ENCODE results near the gene CYP2W1. TPM values are rescaled to one million over a fixed set of nuclear protein-coding genes. Genes with fewer than 3 reads are reported as not detected.

CYP2W1 gene
- total and polyA plus RNA-seq, 4 experiments from 2014 or later = not detected

- no peaks in the 10 kb centered on the region for H3K27me3 ChIP-seq (ENCODE audit: insufficient read depth, low read length)
- DNase-seq = peak; percentile 87 to 94 (median 88)
- intact Hi-C loops (cut with micrococcal nuclease) = loop anchor here (1.0 to 2.0 kb wide), 4 partner anchors 52 to 185 kb away; partner anchors contain the start of genes GET4 and ZFAND2A
- H3K36me3 ChIP-seq (ENCODE audit: insufficient read depth, low read length) = peaks cover 26% of the 10 kb centered on the region
- H3K4me3 ChIP-seq (ENCODE audit: low read length in 2 of 2) = peak within 1 kb of the TSS; percentile 58 to 94
- H3K9me3 Mint-ChIP-seq = no peaks in the 10 kb centered on the region
- ChIA-PET POLR2A (ENCODE audit: partially characterized antibody) (interaction anchor here (0.7 to 4.6 kb wide), 32 partner anchors 8 to 613 kb away, joined by 3 to 78 read pairs (median 4); partner anchors contain the start of genes ADAP1, GET4, GPR146 and ZFAND2A), CTCF (ENCODE audit: partially characterized antibody) (interaction anchor here (1.1 to 7.9 kb wide), 7 partner anchors 8 to 196 kb away, joined by 3 to 54 read pairs (median 7); no protein-coding TSS in a partner anchor)
- peak within 1 kb of the TSS; percentile 90 to 97 (median 93) for H3K27ac Mint-ChIP-seq
- peaks cover 38% of the 10 kb centered on the region for H3K4me1 ChIP-seq (ENCODE audit: insufficient read depth, low read length)
- H3K4me1 Mint-ChIP-seq = peaks cover 13 to 37% (median 26%) of the 10 kb centered on the region in 4 donors
- peak within 1 kb of the TSS; percentile 99 for H3K27ac ChIP-seq (ENCODE audit: low read depth, low read length)
- H3K27me3 Mint-ChIP-seq = no peaks in the 10 kb centered on the region
- no peaks in the 10 kb centered on the region for H3K9me3 ChIP-seq (ENCODE audit: control insufficient read depth in 1 of 2, low read length in 2 of 2)
- H3K4me3 Mint-ChIP-seq = peak within 1 kb of the TSS; percentile 89 to 96 (median 94)
- peaks cover 16 to 20% of the 10 kb centered on the region in 2 donors for H3K36me3 Mint-ChIP-seq
These were observed 7.9 kb upstream of the CYP2W1 start, which contains the start of gene COX19 for GRCh38 chr7:974820-975681. TSS of gene COX19 (minus strand) at chr7:975549. CDS start at chr7:975509, 40 bp downstream.

- POLR2A ChIA-PET (ENCODE audit: partially characterized antibody) = interaction anchor here (0.8 to 4.6 kb wide), 21 partner anchors 9 to 392 kb away, joined by 3 to 78 read pairs (median 4); partner anchors contain the start of genes ADAP1, GET4, GPR146 and ZFAND2A
- peak overlapping the region in 4 of 7 donors; percentile 4 to 90 (median 78) for H3K27ac Mint-ChIP-seq
These were observed 7.1 kb upstream of the CYP2W1 start for GRCh38 chr7:975702-976473.

GRCh38 chr7:976901-977325, 6.1 kb upstream of the CYP2W1 start:
- intact Hi-C loops (cut with micrococcal nuclease) = no loop called here
- peaks cover 7 to 27% (median 19%) of the 10 kb centered on the region in 4 donors for H3K4me1 Mint-ChIP-seq
- Histone ChIP-seq H3K27ac (ENCODE audit: low read depth, low read length) (no peak overlapping the region), H3K27me3 (ENCODE audit: insufficient read depth, low read length) (no peaks in the 10 kb centered on the region), H3K9me3 (ENCODE audit: control insufficient read depth in 1 of 2, low read length in 2 of 2) (no peaks in the 10 kb centered on the region), H3K4me3 (ENCODE audit: low read length in 2 of 2) (no peak overlapping the region), H3K4me1 (ENCODE audit: insufficient read depth, low read length) (peaks cover 31% of the 10 kb centered on the region), H3K36me3 (ENCODE audit: insufficient read depth, low read length) (peaks cover 14% of the 10 kb centered on the region)
- H3K4me3 Mint-ChIP-seq = no peak overlapping the region
- no peaks in the 10 kb centered on the region for H3K27me3 Mint-ChIP-seq
- H3K9me3 Mint-ChIP-seq = no peaks in the 10 kb centered on the region
- no peak for DNase-seq
- H3K36me3 Mint-ChIP-seq = peaks cover 7 to 11% of the 10 kb centered on the region in 2 donors
- ChIA-PET POLR2A (ENCODE audit: partially characterized antibody) (no interaction called here), CTCF (ENCODE audit: partially characterized antibody) (interaction anchor here (7.9 kb wide), 1 partner anchor 16 kb away, joined by 54 read pairs; no protein-coding TSS in a partner anchor)
- peak overlapping the region in 2 of 7 donors; percentile 47 to 54 for H3K27ac Mint-ChIP-seq

More at GRCh38 chr7:975702-976473, 7.1 kb upstream of the CYP2W1 start:
- H3K4me1 ChIP-seq (ENCODE audit: insufficient read depth, low read length) = peaks cover 36% of the 10 kb centered on the region
- H3K36me3 ChIP-seq (ENCODE audit: insufficient read depth, low read length) = peaks cover 22% of the 10 kb centered on the region
- DNase-seq = peak in 1 of 5 donors; percentile 52
- Mint-ChIP-seq H3K27me3 (no peaks in the 10 kb centered on the region), H3K9me3 (no peaks in the 10 kb centered on the region), H3K4me3 (peak overlapping the region; percentile 40 to 94 (median 55)), H3K36me3 (peaks cover 14 to 18% of the 10 kb centered on the region in 2 donors), H3K4me1 (peaks cover 12 to 34% (median 24%) of the 10 kb centered on the region in 4 donors)
- intact Hi-C loops (cut with micrococcal nuclease) = loop anchor here (1.0 to 2.0 kb wide), 4 partner anchors 53 to 184 kb away; partner anchors contain the start of genes GET4 and ZFAND2A
- no peaks in the 10 kb centered on the region for H3K9me3 ChIP-seq (ENCODE audit: control insufficient read depth in 1 of 2, low read length in 2 of 2)
- H3K27ac ChIP-seq (ENCODE audit: low read depth, low read length) = peak overlapping the region; percentile 99
- no peaks in the 10 kb centered on the region for H3K27me3 ChIP-seq (ENCODE audit: insufficient read depth, low read length)
- H3K4me3 ChIP-seq (ENCODE audit: low read length in 2 of 2) = peak overlapping the region in 1 of 2 donors; percentile 94
- CTCF ChIA-PET (ENCODE audit: partially characterized antibody) = interaction anchor here (1.3 to 7.9 kb wide), 5 partner anchors 9 to 90 kb away, joined by 3 to 54 read pairs (median 8); no protein-coding TSS in a partner anchor

DNA sequence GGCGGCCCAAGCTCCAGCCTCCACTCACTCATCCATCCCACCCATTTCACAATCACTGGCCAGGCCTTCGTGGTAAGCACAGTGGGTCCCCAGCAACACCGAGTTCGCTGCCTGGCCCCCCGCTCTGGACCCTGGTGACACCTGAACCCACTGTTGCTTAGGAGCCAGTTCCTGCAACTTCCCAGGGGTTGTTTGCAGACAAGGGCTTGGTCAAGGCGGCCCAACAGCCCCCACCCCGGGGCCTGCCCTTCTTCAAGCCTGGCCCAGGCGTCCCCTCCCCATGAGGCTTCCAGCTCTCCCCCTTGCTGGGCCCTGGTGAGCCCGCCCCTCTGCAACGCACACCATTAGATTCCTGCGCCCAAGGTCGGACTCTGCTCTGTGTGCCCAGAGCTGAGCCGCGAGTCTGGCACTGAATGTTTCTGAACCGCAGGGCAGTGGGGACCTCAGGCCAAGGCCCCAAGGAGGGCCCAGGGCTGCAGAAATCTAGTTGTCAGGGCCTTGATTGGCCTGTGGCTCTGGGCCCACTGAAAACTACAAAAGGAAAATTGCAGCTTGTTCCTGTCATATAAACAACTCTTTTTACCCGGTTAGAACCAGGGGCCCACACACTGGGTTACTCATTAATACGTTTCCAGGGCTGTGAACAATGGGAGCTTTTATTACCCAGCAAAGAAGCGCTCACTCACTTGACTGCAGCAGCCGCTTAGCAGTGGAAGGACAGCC, 5.5 kb upstream of the CYP2W1 start:
- H3K4me1 Mint-ChIP-seq = peaks cover 4 to 21% (median 14%) of the 10 kb centered on the region in 4 donors
- H3K9me3 ChIP-seq (ENCODE audit: control insufficient read depth in 1 of 2, low read length in 2 of 2) = no peaks in the 10 kb centered on the region
- H3K36me3 ChIP-seq (ENCODE audit: insufficient read depth, low read length) = peaks cover 9% of the 10 kb centered on the region
- no peaks in the 10 kb centered on the region for H3K27me3 Mint-ChIP-seq
- CTCF ChIA-PET (ENCODE audit: partially characterized antibody) = interaction anchor here (1.3 to 7.9 kb wide), 2 partner anchors 11 to 16 kb away, joined by 5 to 54 read pairs; no protein-coding TSS in a partner anchor
- no peak for DNase-seq
- H3K4me3 Mint-ChIP-seq = peak overlapping the region in 1 of 8 donors; percentile 27
- intact Hi-C loops (cut with micrococcal nuclease) = no loop called here
- no peak overlapping the region for H3K27ac ChIP-seq (ENCODE audit: low read depth, low read length)
- peak overlapping the region in 1 of 7 donors; percentile 54 for H3K27ac Mint-ChIP-seq
- no peak overlapping the region for H3K4me3 ChIP-seq (ENCODE audit: low read length in 2 of 2)
- no peaks in the 10 kb centered on the region for H3K9me3 Mint-ChIP-seq
- peaks cover 25% of the 10 kb centered on the region for H3K4me1 ChIP-seq (ENCODE audit: insufficient read depth, low read length)
- no peaks in the 10 kb centered on the region for H3K27me3 ChIP-seq (ENCODE audit: insufficient read depth, low read length)
- peaks cover 2 to 6% of the 10 kb centered on the region in 2 donors for H3K36me3 Mint-ChIP-seq
- POLR2A ChIA-PET (ENCODE audit: partially characterized antibody) = no interaction called here

- CTCF ChIA-PET (ENCODE audit: partially characterized antibody) = interaction anchor here (1.3 to 7.9 kb wide), 2 partner anchors 10 to 15 kb away, joined by 5 to 54 read pairs; no protein-coding TSS in a partner anchor
- no peak overlapping the region for H3K4me3 Mint-ChIP-seq
- Histone ChIP-seq H3K27me3 (ENCODE audit: insufficient read depth, low read length) (no peaks in the 10 kb centered on the region), H3K36me3 (ENCODE audit: insufficient read depth, low read length) (peaks cover 4% of the 10 kb centered on the region), H3K9me3 (ENCODE audit: control insufficient read depth in 1 of 2, low read length in 2 of 2) (no peaks in the 10 kb centered on the region), H3K4me3 (ENCODE audit: low read length in 2 of 2) (no peak overlapping the region), H3K27ac (ENCODE audit: low read depth, low read length) (no peak overlapping the region), H3K4me1 (ENCODE audit: insufficient read depth, low read length) (peaks cover 20% of the 10 kb centered on the region)
- DNase-seq = no peak
- H3K27me3 Mint-ChIP-seq = no peaks in the 10 kb centered on the region
- no peaks in the 10 kb centered on the region for H3K9me3 Mint-ChIP-seq
- peak overlapping the region in 3 of 7 donors; percentile 31 to 54 (median 50) for H3K27ac Mint-ChIP-seq
- peaks cover 4 to 16% (median 11%) of the 10 kb centered on the region in 4 donors for H3K4me1 Mint-ChIP-seq
- POLR2A ChIA-PET (ENCODE audit: partially characterized antibody) = no interaction called here
- intact Hi-C loops (cut with micrococcal nuclease) = no loop called here
- H3K36me3 Mint-ChIP-seq = peaks cover 0 to 3% of the 10 kb centered on the region in 2 donors
These were observed 5.0 kb upstream of the CYP2W1 start for GRCh38 chr7:978049-978346.

- Mint-ChIP-seq H3K9me3 (no peaks in the 10 kb centered on the region), H3K27me3 (no peaks in the 10 kb centered on the region), H3K27ac (no peak overlapping the region), H3K4me1 (peaks cover 3 to 10% (median 7%) of the 10 kb centered on the region in 4 donors), H3K36me3 (peaks cover 0 to 3% of the 10 kb centered on the region in 2 donors), H3K4me3 (no peak overlapping the region)
- H3K4me3 ChIP-seq (ENCODE audit: low read length in 2 of 2) = no peak overlapping the region
- no peak overlapping the region for H3K27ac ChIP-seq (ENCODE audit: low read depth, low read length)
- DNase-seq = no peak
- CTCF ChIA-PET (ENCODE audit: partially characterized antibody) = interaction anchor here (1.3 to 7.9 kb wide), 2 partner anchors 10 to 14 kb away, joined by 5 to 54 read pairs; no protein-coding TSS in a partner anchor
- H3K27me3 ChIP-seq (ENCODE audit: insufficient read depth, low read length) = no peaks in the 10 kb centered on the region
- intact Hi-C loops (cut with micrococcal nuclease) = no loop called here
- H3K4me1 ChIP-seq (ENCODE audit: insufficient read depth, low read length) = peaks cover 14% of the 10 kb centered on the region
- no peaks in the 10 kb centered on the region for H3K36me3 ChIP-seq (ENCODE audit: insufficient read depth, low read length)
- H3K9me3 ChIP-seq (ENCODE audit: control insufficient read depth in 1 of 2, low read length in 2 of 2) = no peaks in the 10 kb centered on the region
- POLR2A ChIA-PET (ENCODE audit: partially characterized antibody) = interaction anchor here (1.1 kb wide), 1 partner anchor 57 kb away, joined by 3 read pairs; no protein-coding TSS in a partner anchor
These were observed 4.4 kb upstream of the CYP2W1 start for GRCh38 chr7:978416-979091.

Measured in CD4-positive, alpha-beta memory T cell (primary cell).